Vagina (tissue), 2 donors: ENCODE data around the gene TPO. TPM values are rescaled to one million over a fixed set of nuclear protein-coding genes. Genes with fewer than 3 reads are reported as not detected.
A peak's percentile ranks its signal among the peaks of the same experiment; 100 is the strongest.

Experiments
- DNase-seq, 2 donors: peaks; one replicate each; pipeline ENCODE4 v3.0.0-alpha.2; 2017; ENCODE audit errors: extremely low spot score in 2 of 2
- H3K27ac ChIP-seq: fragments of 200-600 bp; sonication (generic); one replicate; pipeline ENCODE4 v1.5.1; 2019
- H3K27me3 ChIP-seq: fragments of 200-600 bp; sonication (generic); one replicate; pipeline ENCODE4 v1.5.1; 2019
- H3K36me3 ChIP-seq, 2 donors: fragments of 200-600 bp; sonication (generic); one replicate each; pipeline ENCODE4 v1.5.1; 2017 to 2019
- H3K4me1 ChIP-seq: fragments of 200-600 bp; sonication (generic); one replicate; pipeline ENCODE4 v1.5.1; 2019
- H3K4me3 ChIP-seq, 2 donors: fragments of 200-600 bp; sonication (generic); 1 replicate in 1 of 2; 2 replicates in 1 of 2; pipeline ENCODE4 v1.5.1; 2016 to 2019
- H3K9me3 ChIP-seq: fragments of 200-600 bp; sonication (generic); one replicate; pipeline ENCODE4 v1.5.1; 2019
- CTCF ChIP-seq, 3 experiments: fragments of 450-650 bp in 2 of 3; fragments of 200-600 bp in 1 of 3; sonication (generic) in 1 of 3; IDR thresholded peaks; one replicate each; pipeline ENCODE4 v1.5.1; 2017 to 2019; ENCODE audit warnings: antibody characterized with exemption in 3 of 3, mild to moderate bottlenecking in 2 of 3, moderate library complexity in 2 of 3
- POLR2A ChIP-seq, 2 donors: fragments of 450-650 bp; IDR thresholded peaks; one replicate each; pipeline ENCODE4 v1.6.1; 2017; ENCODE audit warnings: antibody characterized with exemption in 2 of 2, mild to moderate bottlenecking in 2 of 2, moderate library complexity in 2 of 2
- POLR2AphosphoS5 ChIP-seq, 2 donors: sonication (generic); formaldehyde crosslinking; IDR thresholded peaks; one replicate each; pipeline ENCODE4 v1.9.0; 2017; ENCODE audit warnings: antibody characterized with exemption in 2 of 2, mild to moderate bottlenecking in 2 of 2, low read depth in 1 of 2; ENCODE audit not compliant: insufficient read depth in 1 of 2
- intact Hi-C: fragments of 100-400 bp; cut with DNase I; formaldehyde crosslinking; loops from one replicate; pipeline ENCODE4 v1.15.1; 2023
- total RNA-seq: library from RNA; depleted of rRNA; stranded (reverse); fragments of >200 nt; gene quantifications from one replicate; pipeline ENCODE4 v1.2.3, GENCODE V29; 2016

The TPO gene
- total RNA-seq, 1 donor from 2014 or later: 2.0 TPM

- intact Hi-C loops: no loop called here
- no peak overlapping the region for H3K27ac ChIP-seq
- H3K4me1 ChIP-seq: no peaks in the 10 kb centered on the region
- DNase-seq: no peak
- H3K9me3 ChIP-seq: no peaks in the 10 kb centered on the region
- no peaks in the 10 kb centered on the region for H3K36me3 ChIP-seq
- no peak overlapping the region for H3K4me3 ChIP-seq
- no peaks in the 10 kb centered on the region for H3K27me3 ChIP-seq
- TF ChIP-seq POLR2AphosphoS5 (IDR thresholded peaks at IDR 0.05; ENCODE audit: insufficient read depth in 1 of 2, low read depth in 1 of 2): no peak
- TF ChIP-seq POLR2A (IDR thresholded peaks at IDR 0.05): no peak
- no peak for TF ChIP-seq CTCF (IDR thresholded peaks at IDR 0.05)
Observed at GRCh38 chr2:1542971-1543370, 129.7 kb downstream of the TPO start.

- Histone ChIP-seq H3K36me3 (no peaks in the 10 kb centered on the region), H3K4me3 (no peak overlapping the region), H3K9me3 (no peaks in the 10 kb centered on the region), H3K27ac (no peak overlapping the region), H3K27me3 (no peaks in the 10 kb centered on the region), H3K4me1 (no peaks in the 10 kb centered on the region)
- DNase-seq: no peak
- TF ChIP-seq POLR2A (IDR thresholded peaks at IDR 0.05): no peak
- no peak for TF ChIP-seq CTCF (IDR thresholded peaks at IDR 0.05)
- no peak for TF ChIP-seq POLR2AphosphoS5 (IDR thresholded peaks at IDR 0.05; ENCODE audit: insufficient read depth in 1 of 2, low read depth in 1 of 2)
- intact Hi-C loops: no loop called here
Observed at GRCh38 chr2:1543776-1544477, 130.7 kb downstream of the TPO start.

- no peaks in the 10 kb centered on the region for H3K9me3 ChIP-seq
- H3K36me3 ChIP-seq: no peaks in the 10 kb centered on the region
- TF ChIP-seq POLR2A (IDR thresholded peaks at IDR 0.05): no peak
- TF ChIP-seq CTCF (IDR thresholded peaks at IDR 0.05): no peak
- no peak for TF ChIP-seq POLR2AphosphoS5 (IDR thresholded peaks at IDR 0.05; ENCODE audit: insufficient read depth in 1 of 2, low read depth in 1 of 2)
- intact Hi-C loops: no loop called here
- DNase-seq: no peak
- no peaks in the 10 kb centered on the region for H3K4me1 ChIP-seq
- H3K27ac ChIP-seq: no peak overlapping the region
- H3K27me3 ChIP-seq: no peaks in the 10 kb centered on the region
- H3K4me3 ChIP-seq: no peak overlapping the region
Observed at GRCh38 chr2:1544478-1545069, 131.3 kb downstream of the TPO start.

- DNase-seq: no peak
- no peak overlapping the region for H3K4me3 ChIP-seq
- H3K4me1 ChIP-seq: peaks cover 8% of the 10 kb centered on the region
- H3K36me3 ChIP-seq: no peaks in the 10 kb centered on the region
- intact Hi-C loops: no loop called here
- H3K27me3 ChIP-seq: no peaks in the 10 kb centered on the region
- TF ChIP-seq POLR2AphosphoS5 (IDR thresholded peaks at IDR 0.05; ENCODE audit: insufficient read depth in 1 of 2, low read depth in 1 of 2) (no peak), CTCF (IDR thresholded peaks at IDR 0.05) (peak; percentile 39 to 64 (median 54)), POLR2A (IDR thresholded peaks at IDR 0.05) (no peak)
- H3K27ac ChIP-seq: no peak overlapping the region
- no peaks in the 10 kb centered on the region for H3K9me3 ChIP-seq
Observed at GRCh38 chr2:1546023-1546591, 132.8 kb downstream of the TPO start.

GRCh38 chr2:1546901-1547300 is 133.6 kb downstream of the TPO start:
- no peak for TF ChIP-seq POLR2AphosphoS5 (IDR thresholded peaks at IDR 0.05; ENCODE audit: insufficient read depth in 1 of 2, low read depth in 1 of 2)
- H3K9me3 ChIP-seq: no peaks in the 10 kb centered on the region
- intact Hi-C loops: no loop called here
- no peak overlapping the region for H3K4me3 ChIP-seq
- DNase-seq: no peak
- no peaks in the 10 kb centered on the region for H3K36me3 ChIP-seq
- peaks cover 8% of the 10 kb centered on the region for H3K4me1 ChIP-seq
- no peaks in the 10 kb centered on the region for H3K27me3 ChIP-seq
- H3K27ac ChIP-seq: no peak overlapping the region
